Stimulated activated CD8-positive, alpha-beta memory T cell treated with anti-CD3 and anti-CD28 coated beads, Interleukin-15, amount 100 ng/mL, for 48 hours (primary cell): Measurements from ENCODE around the gene SH3BP5L.
"Not testable (repeated sequence)": the region's sequence is repeated elsewhere in the genome, so short reads cannot be mapped to it uniquely, and the experiment has no call there.

Source experiments
- DNase-seq, 2 donors: peaks; one replicate each; pipeline ENCODE4 v3.0.0-alpha.2; 2020; ENCODE audit warnings: low read depth in 2 of 2

SH3BP5L gene

GRCh38 chr1:248851390-248851789, 25.7 kb upstream of the SH3BP5L start:
- no peak for DNase-seq

- no peak for DNase-seq
Measured at GRCh38 chr1:248850536-248851251, 25.0 kb upstream of the SH3BP5L start.

- no peak for DNase-seq
Measured at GRCh38 chr1:248850124-248850523, 24.4 kb upstream of the SH3BP5L start.

- no peak for DNase-seq
Measured at GRCh38 chr1:248849637-248850036, 23.9 kb upstream of the SH3BP5L start.

- no peak for DNase-seq
Measured at GRCh38 chr1:248849152-248849551, 23.4 kb upstream of the SH3BP5L start.

GRCh38 chr1:248848602-248849001, 22.9 kb upstream of the SH3BP5L start:
- DNase-seq: no peak

- DNase-seq: no peak
Measured at GRCh38 chr1:248847956-248848561, 22.3 kb upstream of the SH3BP5L start.

GRCh38 chr1:248847181-248847955, 21.7 kb upstream of the SH3BP5L start:
- no peak for DNase-seq

GRCh38 chr1:248844526-248844925, 18.8 kb upstream of the SH3BP5L start:
- DNase-seq: no peak

GRCh38 chr1:248843687-248844086, 18.0 kb upstream of the SH3BP5L start:
- DNase-seq: no peak

- DNase-seq: no peak
Measured at GRCh38 chr1:248842781-248843331, 17.1 kb upstream of the SH3BP5L start.

GRCh38 chr1:248841702-248842395, 16.1 kb upstream of the SH3BP5L start:
- DNase-seq: no peak

GRCh38 chr1:248840946-248841345, 15.2 kb upstream of the SH3BP5L start:
- DNase-seq: no peak

GRCh38 chr1:248839168-248839555, 13.4 kb upstream of the SH3BP5L start:
- DNase-seq: no peak

GRCh38 chr1:248838357-248839167, 12.8 kb upstream of the SH3BP5L start:
- peak; percentile 74 to 75 for DNase-seq

GRCh38 chr1:248837781-248838356, 12.2 kb upstream of the SH3BP5L start, which contains the start of gene ZNF672:
ZNF672 (plus strand) TSS chr1:248838224; CDS start chr1:248847275, 9,051 bp downstream.
- DNase-seq: peak; percentile 90 to 91

GRCh38 chr1:248837045-248837780, 11.5 kb upstream of the SH3BP5L start:
- no peak for DNase-seq

- no peak for DNase-seq
Measured at GRCh38 chr1:248834343-248834940, 8.7 kb upstream of the SH3BP5L start.

GRCh38 chr1:248831842-248832241, 6.1 kb upstream of the SH3BP5L start:
- DNase-seq: no peak

- not testable (repeated sequence) for DNase-seq
Measured at GRCh38 chr1:248830718-248831017, 5.0 kb upstream of the SH3BP5L start.
